NCI-H510A treated with DMSO at 0.1 percent for 48 hours (cell line): Measurements from ENCODE around the gene COQ9.
"Not testable (repeated sequence)": the region's sequence is repeated elsewhere in the genome, so short reads cannot be mapped to it uniquely, and the experiment has no call there.

Source experiments
- DNase-seq: peaks from one replicate; lab custom pipeline; 2025; lab: John Stamatoyannopoulos, UW

The COQ9 gene

GRCh38 chr16:57485091-57485915 lies 38.0 kb downstream of the COQ9 start:
- DNase-seq = no peak

DNA sequence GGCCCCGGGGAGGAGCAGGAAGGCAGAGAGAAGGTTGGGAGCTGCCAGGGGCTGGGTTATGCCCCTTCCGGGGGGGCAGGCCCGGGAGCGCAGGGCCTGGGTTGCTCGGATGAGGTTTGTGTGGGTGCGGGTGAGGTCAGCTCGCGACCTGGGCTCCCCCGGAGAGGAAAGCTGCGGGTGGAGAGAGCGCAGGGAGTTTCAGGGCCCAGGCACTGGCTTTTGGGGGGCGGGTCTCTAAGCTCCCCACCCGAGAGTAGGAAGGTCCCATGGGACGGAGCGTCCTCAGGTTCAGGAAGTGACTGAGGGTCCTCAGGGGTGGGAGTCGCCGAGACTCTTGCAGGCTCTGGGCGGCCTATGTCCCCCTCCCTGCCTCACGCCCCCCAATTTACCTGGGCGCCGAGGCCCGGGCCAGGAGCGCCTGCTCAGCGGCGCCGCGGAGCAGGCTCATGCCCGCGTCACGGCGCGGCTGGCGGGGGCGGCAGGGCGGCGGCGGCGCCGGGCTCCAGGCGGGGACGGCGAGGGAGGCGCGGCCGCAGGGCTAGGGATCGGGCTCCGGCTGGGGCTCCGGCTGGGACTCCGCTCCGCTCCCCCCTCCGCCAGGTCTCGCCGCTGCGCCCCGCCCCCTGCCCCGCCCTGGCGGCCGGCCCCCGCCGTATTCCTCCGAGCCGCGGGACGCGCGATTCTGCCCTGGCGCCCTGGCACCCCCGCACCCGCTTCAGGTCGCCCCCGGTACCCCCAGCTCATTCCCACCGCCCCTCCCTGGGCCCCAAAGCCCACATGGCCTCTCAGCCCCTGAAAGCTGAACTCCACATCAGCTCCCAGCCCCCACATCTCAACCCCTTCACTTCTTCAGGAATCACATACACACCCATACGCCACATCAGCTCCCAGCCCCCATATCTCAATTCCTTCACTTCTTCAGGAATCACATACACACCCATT lies 38.9 kb downstream of the COQ9 start, which contains the start of gene DOK4:
DOK4 (minus strand) TSS at position 578 of the 942 bp plus-strand sequence. CDS start 6,986 bp downstream, outside the sequence.
- DNase-seq = peak; percentile 59

GRCh38 chr16:57486858-57487834 lies 39.9 kb downstream of the COQ9 start:
- no peak for DNase-seq

DNA sequence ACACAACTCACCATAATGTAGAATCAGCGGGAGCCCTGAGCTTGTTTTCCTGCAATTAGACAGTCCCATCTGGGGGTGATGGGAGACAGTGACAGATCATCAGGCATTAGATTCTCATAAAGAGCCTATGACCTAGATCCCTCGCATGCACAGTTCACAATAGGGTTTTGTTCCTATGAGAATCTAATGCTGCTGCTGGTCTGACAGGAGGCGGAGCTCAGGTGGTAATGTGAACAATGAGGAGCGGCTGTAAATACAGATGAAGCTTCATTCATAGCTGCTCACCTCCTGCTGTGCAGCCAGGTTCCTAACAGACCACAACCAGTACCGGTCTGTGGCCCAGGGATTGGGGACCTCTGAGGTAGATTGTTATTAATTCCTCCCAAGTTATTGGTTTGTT lies 42.0 kb downstream of the COQ9 start:
- no peak for DNase-seq

DNA sequence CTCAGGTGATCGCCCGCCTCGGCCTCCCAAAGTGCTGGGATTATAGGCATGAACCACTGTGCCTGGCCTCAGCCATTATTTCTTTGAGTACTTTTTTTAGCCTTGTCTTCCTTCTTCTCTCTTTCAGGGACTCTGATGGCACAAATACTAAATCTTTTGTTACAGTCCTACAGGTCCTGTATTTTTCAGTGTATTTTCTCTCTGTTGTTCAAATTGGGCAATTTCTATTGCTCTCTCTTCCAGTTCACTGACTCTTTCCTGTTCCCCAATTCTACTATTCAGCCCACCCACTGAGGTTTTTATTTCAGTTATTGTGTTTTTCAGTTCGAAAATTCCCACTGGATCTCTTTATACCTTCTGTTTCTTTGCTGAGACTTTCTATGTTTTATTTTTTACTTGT lies 46.5 kb downstream of the COQ9 start:
- DNase-seq = no peak

GRCh38 chr16:57497121-57497520 lies 49.8 kb downstream of the COQ9 start:
- no peak for DNase-seq

- no peak for DNase-seq
Observed at GRCh38 chr16:57498031-57498430, 50.8 kb downstream of the COQ9 start.

- not testable (repeated sequence) for DNase-seq
Observed at GRCh38 chr16:57499941-57500340, 52.7 kb downstream of the COQ9 start.

DNA sequence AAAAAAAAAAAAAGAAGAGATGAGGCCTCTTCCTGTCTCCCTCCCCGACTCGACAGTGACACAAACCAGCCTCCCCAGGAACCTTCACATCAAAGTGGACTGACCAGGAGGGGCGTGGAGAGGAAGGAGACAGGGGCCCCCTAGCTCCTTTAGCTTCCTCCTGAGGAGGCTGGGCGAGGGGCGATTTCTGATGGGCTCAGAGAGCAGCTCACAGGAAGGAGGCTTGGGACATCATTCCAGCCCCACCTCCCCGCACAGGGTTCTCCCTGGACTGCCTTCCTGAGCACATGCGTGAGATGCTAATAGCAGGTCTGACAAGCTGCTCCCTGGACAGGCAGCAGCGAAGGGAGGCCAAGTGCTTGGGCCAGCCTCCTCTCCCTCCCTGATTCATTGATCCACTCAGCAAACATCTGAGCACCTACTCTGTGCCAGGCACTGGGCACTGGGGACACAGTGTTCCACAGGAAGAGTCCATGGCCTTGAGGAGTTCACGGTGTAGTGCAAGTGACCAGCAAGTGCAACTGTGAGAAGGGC lies 53.4 kb downstream of the COQ9 start:
- DNase-seq = no peak

DNA sequence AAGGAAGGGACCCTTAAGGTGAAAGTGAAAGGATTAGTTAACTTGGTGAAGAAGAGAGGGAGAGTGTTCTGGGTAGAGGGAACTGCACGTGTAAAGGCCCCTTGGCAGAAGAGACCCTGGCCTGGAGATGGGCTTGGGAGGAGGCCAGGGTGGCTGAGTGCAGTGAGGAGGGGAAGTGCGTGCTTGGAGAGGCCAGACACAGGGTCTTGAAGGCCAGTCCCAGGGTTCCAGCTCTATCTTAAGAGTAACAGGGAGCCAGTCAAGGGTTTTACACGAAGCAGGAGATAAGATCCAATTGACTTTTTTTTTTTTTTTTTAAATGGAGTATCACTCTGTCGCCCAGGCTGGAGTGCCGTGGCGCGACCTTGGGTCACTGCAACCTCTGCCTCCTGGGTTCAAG lies 54.2 kb downstream of the COQ9 start:
- no peak for DNase-seq

GRCh38 chr16:57502048-57502775 lies 54.9 kb downstream of the COQ9 start:
- DNase-seq = peak; percentile 57

- peak; percentile 91 for DNase-seq
Observed at GRCh38 chr16:57503366-57503765, 56.1 kb downstream of the COQ9 start.

- DNase-seq = no peak
Observed at GRCh38 chr16:57504001-57504400, 56.7 kb downstream of the COQ9 start.

DNA sequence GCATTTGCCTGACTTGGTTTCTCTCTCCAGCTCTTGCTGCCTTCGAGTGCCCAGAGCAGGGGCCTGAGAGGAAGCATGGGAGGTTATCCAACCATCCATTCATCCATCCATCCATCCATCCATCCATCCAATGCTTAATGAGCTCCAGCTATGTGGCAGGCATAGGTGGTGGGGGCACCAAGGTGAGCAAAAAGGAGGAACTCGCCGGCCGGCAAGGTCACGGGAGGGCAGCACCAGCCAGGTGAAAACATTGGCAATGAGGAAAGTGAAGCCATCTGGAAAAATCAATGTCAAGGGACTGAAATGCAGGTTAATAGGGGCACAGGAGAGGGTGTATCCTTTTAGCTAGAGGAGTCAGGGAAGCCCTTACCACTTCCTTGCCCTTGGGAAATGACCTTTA lies 57.2 kb downstream of the COQ9 start:
- DNase-seq = no peak

DNA sequence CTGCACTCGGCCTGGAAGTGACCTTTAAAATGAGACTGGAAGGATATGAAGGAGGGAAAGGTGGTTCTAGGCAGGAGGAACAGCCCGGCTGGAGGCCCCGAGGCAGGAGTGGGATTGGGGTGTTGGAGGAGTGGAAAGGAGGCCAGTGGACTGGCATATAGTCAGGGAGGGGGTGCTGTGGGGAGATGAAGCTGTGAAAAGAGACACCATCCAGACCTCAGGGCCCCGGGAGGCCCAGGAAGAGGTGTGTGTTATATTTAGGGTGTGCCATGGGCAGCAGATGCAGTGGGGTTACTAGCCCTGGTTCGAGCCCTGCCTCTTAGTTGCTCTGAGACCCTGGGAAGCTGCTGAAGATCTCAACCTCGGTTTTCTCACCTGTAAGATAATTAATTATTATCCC lies 57.9 kb downstream of the COQ9 start:
- DNase-seq = no peak

- DNase-seq = no peak
Observed at GRCh38 chr16:57507136-57508034, 60.1 kb downstream of the COQ9 start.

DNA sequence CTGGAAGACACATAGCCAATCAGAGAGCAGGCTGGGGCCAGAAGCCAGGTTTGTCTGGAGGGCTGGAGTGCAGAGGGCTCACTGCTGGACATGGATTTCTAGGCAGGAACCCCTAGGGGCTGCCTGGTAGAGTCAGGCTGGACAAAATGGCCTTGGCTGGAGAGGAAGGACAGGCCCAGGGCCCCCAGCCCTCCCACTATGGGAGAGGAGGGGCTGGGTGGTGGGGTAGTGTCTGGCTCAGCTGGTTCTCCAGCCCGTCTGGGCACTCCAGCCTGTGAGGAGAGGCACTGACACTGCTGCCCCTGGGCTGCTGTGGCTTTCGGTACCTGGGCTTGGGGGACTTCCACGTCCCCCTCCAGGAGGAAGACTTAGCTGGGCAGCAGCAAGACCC lies 60.8 kb downstream of the COQ9 start:
- no peak for DNase-seq

DNA sequence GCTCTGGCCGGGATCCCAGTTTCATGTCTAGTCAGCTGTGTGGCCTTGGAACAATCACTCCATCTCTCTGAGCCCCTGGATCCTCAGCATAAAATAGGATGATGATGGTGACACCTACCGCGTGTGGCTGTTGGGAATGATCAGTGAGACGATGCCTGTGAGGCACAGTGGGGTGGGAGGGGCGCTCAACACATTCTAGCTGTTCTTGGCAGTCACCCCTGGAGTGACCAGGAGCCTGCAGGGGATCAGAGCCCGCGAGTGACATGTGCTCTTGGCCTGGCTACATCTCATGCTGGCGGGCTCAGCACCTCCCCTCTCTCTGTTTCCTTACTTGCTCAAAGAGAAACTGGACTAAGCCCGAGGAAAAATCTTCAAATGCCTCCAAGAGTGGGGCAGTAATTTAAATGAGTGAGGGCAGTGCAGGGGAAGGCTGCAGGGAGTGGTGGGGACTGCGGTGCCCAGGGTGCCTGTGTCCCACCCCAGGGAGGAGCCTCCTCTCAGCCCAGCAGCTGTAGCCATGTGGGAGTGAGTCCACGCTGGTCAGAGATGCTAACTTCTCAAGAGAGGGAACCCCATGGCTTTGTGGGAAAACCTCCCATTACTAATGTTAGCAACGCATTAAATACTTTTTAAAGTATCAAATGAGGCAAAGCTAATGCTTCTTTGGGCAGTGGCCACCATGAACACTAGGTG lies 62.1 kb downstream of the COQ9 start:
- no peak for DNase-seq
